GM19099 (cell line): Measurements from ENCODE around the gene FCRL5.

Experiments
- POLR2A ChIP-seq: IDR thresholded peaks from 3 replicates; pipeline ENCODE4 v1.6.1; 2011; ENCODE audit warnings: low read depth; ENCODE audit not compliant: insufficient read length; ENCODE audit errors: extremely low read depth

The FCRL5 gene

GRCh38 chr1:157551694-157552693 is at the start of gene FCRL5:
Gene FCRL5 (minus strand): TSS chr1:157552515. CDS start chr1:157552362, 153 bp downstream.
- peak; percentile 68 for TF ChIP-seq POLR2A

- TF ChIP-seq POLR2A = no peak
Measured at GRCh38 chr1:157600236-157600635, 47.9 kb upstream of the FCRL5 start.

- TF ChIP-seq POLR2A = no peak
Measured at GRCh38 chr1:157597959-157598667, 45.8 kb upstream of the FCRL5 start, which contains the start of gene FCRL4. Gene FCRL4 (minus strand): TSS chr1:157598085. CDS start chr1:157597944, 141 bp downstream.

GRCh38 chr1:157596384-157596783 is 44.1 kb upstream of the FCRL5 start:
- TF ChIP-seq POLR2A = no peak

- TF ChIP-seq POLR2A = no peak
Measured at GRCh38 chr1:157595356-157595755, 43.0 kb upstream of the FCRL5 start.

GRCh38 chr1:157585984-157586383 is 33.7 kb upstream of the FCRL5 start:
- TF ChIP-seq POLR2A = no peak

- no peak for TF ChIP-seq POLR2A
Measured at GRCh38 chr1:157584503-157584902, 32.2 kb upstream of the FCRL5 start.

- no peak for TF ChIP-seq POLR2A
Measured at GRCh38 chr1:157580828-157581210, 28.5 kb upstream of the FCRL5 start.

- no peak for TF ChIP-seq POLR2A
Measured at GRCh38 chr1:157580179-157580827, 28.0 kb upstream of the FCRL5 start.

- TF ChIP-seq POLR2A = no peak
Measured at GRCh38 chr1:157577420-157577819, 25.1 kb upstream of the FCRL5 start.

GRCh38 chr1:157575744-157576143 is 23.4 kb upstream of the FCRL5 start:
- TF ChIP-seq POLR2A = no peak

GRCh38 chr1:157574836-157575235 is 22.5 kb upstream of the FCRL5 start:
- no peak for TF ChIP-seq POLR2A

GRCh38 chr1:157566484-157567300 is 14.4 kb upstream of the FCRL5 start:
- no peak for TF ChIP-seq POLR2A

GRCh38 chr1:157562515-157562914 is 10.2 kb upstream of the FCRL5 start:
- TF ChIP-seq POLR2A = peak; percentile 48
